ENCODE data around the gene PTPRCAP.
"Not testable (repeated sequence)": the region's sequence is repeated elsewhere in the genome, so short reads cannot be mapped to it uniquely, and the experiment has no call there.

PTPRCAP gene

GRCh38 chr11:67440229-67441097 lies 3.0 kb upstream of the PTPRCAP start:
- DNase-seq = no peak

- DNase-seq = peak in 1 of 2 experiments; percentile 39
Observed at GRCh38 chr11:67439321-67440228, 2.1 kb upstream of the PTPRCAP start.

GRCh38 chr11:67438158-67438902 lies 848 bp upstream of the PTPRCAP start:
- no peak for DNase-seq

- no peak for DNase-seq
Observed at GRCh38 chr11:67437809-67438157, 301 bp upstream of the PTPRCAP start.

- DNase-seq = peak; percentile 57 to 69
Observed at GRCh38 chr11:67436459-67437081, 912 bp downstream of the PTPRCAP start.

GRCh38 chr11:67435727-67436458 lies 1.6 kb downstream of the PTPRCAP start:
- DNase-seq = no peak

- DNase-seq = no peak
Observed at GRCh38 chr11:67435031-67435726, 2.3 kb downstream of the PTPRCAP start.

- DNase-seq = no peak
Observed at GRCh38 chr11:67434395-67434881, 3.0 kb downstream of the PTPRCAP start.

- no peak for DNase-seq
Observed at GRCh38 chr11:67433536-67434394, 3.7 kb downstream of the PTPRCAP start.

- DNase-seq = no peak
Observed at GRCh38 chr11:67432655-67433349, 4.7 kb downstream of the PTPRCAP start.

GRCh38 chr11:67431346-67432249 lies 5.9 kb downstream of the PTPRCAP start:
- DNase-seq = no peak

GRCh38 chr11:67429722-67430121 lies 7.8 kb downstream of the PTPRCAP start:
- DNase-seq = no peak

- no peak for DNase-seq
Observed at GRCh38 chr11:67429038-67429668, 8.3 kb downstream of the PTPRCAP start.

- DNase-seq = peak; percentile 98 to 99
Observed at GRCh38 chr11:67428052-67429001, 9.2 kb downstream of the PTPRCAP start, which contains the start of gene RPS6KB2. TSS of gene RPS6KB2 (plus strand) at chr11:67428494. CDS start at chr11:67428546, 52 bp downstream.

- DNase-seq = not testable (repeated sequence)
Observed at GRCh38 chr11:67427364-67427859, 10.1 kb downstream of the PTPRCAP start.

Measured in SHP77 (cell line).